ENCODE measurements around the gene ERBB2. TPM values are rescaled to one million over a fixed set of nuclear protein-coding genes. Genes with fewer than 3 reads are reported as not detected.

The ERBB2 gene
- total and polyA plus RNA-seq, 10 of the 15 experiments (the other 5 are each of a cell fraction or from before 2014, with no cell fraction given): 0.39 to 7.0 (median 4.3) TPM

DNA sequence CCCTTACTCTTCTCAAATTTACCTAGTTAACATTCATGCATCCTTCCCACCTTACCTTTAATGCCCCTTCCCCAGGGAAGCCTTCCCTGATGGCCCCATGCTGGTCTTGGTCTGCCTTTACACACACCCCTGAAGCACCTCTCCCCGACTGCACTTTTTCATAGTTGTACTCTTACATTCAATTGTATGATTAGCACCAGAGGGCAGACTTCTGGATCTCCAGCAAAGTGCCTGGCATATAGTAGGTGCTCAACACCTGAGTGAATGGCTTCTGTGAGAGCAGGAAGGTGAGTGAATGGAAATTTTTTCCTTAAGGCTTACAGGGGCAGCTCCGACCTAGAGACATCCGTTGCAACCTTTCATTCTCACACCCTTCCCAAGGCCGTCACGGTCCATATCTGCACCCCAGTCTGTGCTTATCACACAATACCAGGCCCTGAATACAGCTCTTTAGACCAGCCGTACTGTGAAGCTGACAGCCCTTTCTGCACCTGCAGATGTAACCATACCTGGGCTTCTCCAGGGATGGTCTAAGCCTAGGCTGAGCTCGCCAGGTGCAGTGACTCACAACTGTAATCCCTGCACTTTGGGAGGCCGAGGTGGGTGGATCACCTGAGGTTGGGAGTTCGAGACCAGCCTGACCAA is 16.4 kb upstream of the ERBB2 start:
- Histone ChIP-seq H3K4me2 (ENCODE audit: control insufficient read depth, insufficient read depth) (no peak overlapping the region), H2AFZ (ENCODE audit: control insufficient read depth, low read depth, low read length) (no peak overlapping the region), H3K36me3 (ENCODE audit: control insufficient read depth in 2 of 2, insufficient read depth in 2 of 2, low read length in 1 of 2) (no peaks in the 10 kb centered on the region), H3K79me2 (ENCODE audit: control insufficient read depth, insufficient read depth, low read length) (no peaks in the 10 kb centered on the region; the same call in 1 of the 2 replicates), H3K4me1 (ENCODE audit: control insufficient read depth, insufficient read depth, low read length) (peaks cover 20% of the 10 kb centered on the region), H3K9ac (ENCODE audit: control insufficient read depth, insufficient read depth, low read length) (no peak overlapping the region), H3K4me3 (no peak overlapping the region), H3K9me3 (replicated peaks; ENCODE audit: control insufficient read depth, insufficient read depth, low read length) (no peaks in the 10 kb centered on the region), H3K27ac (ENCODE audit: control insufficient read depth, insufficient read depth) (no peak overlapping the region), H4K20me1 (ENCODE audit: control insufficient read depth, insufficient read depth) (no peaks in the 10 kb centered on the region), H3K27me3 (replicated peaks in 1 of 2; ENCODE audit: control insufficient read depth in 2 of 2, insufficient read depth in 2 of 2, low read length in 1 of 2) (no peaks in the 10 kb centered on the region)
- RAD21 ChIA-PET (ENCODE audit: unreplicated experiment): no interaction called here
- intact Hi-C loops (cut with micrococcal nuclease; ENCODE audit: unreplicated experiment): no loop called here
- ATAC-seq (no peak), DNase-seq (ENCODE audit: low read depth, low spot score) (no peak), FAIRE-seq (no peak)
- WGBS (ENCODE audit: insufficient coverage, insufficient replicate concordance, low lambda C conversion rate, missing lambda C conversion rate): 76% methylated on average over 9 of the region's 9 CpGs
- POLR2A ChIA-PET: interaction anchor here (0.7 kb wide), 1 partner anchor 842 kb away, joined by 5 read pairs; a partner anchor contains a TSS
- in situ Hi-C loops (cut with MboI): no loop called here
- SMC1A ChIA-PET (ENCODE audit: uncharacterized antibody, unreplicated experiment): interaction anchor here (0.9 to 1.2 kb wide), 2 partner anchors 11 to 54 kb away, joined by 3 read pairs; partner anchors contain the start of gene GRB7
- CTCF ChIA-PET: interaction anchor here (0.9 to 1.7 kb wide), 3 partner anchors 29 to 60 kb away, joined by 4 to 9 read pairs (median 6); no protein-coding TSS in a partner anchor
- BruUV-seq (replicated peaks): no TSS peak
- TF ChIP-seq SMAD5 (IDR thresholded peaks at IDR 0.05; ENCODE audit: low read depth) (no peak), RBBP5 (conservative IDR thresholded peaks at IDR 0.05) (no peak), HDAC6 (IDR thresholded peaks at IDR 0.05; ENCODE audit: unreplicated experiment) (no peak), FOS (IDR thresholded peaks at IDR 0.05; ENCODE audit: borderline replicate concordance, extremely low read depth, insufficient read length) (no peak), ZNF217 (IDR thresholded peaks at IDR 0.05) (no peak), ZBED1 (IDR thresholded peaks at IDR 0.05; ENCODE audit: borderline replicate concordance) (no peak), TARDBP (IDR thresholded peaks at IDR 0.05; ENCODE audit: borderline replicate concordance) (no peak), SIN3A (IDR thresholded peaks at IDR 0.05; ENCODE audit: low read depth, low read length) (no peak), LARP7 (IDR thresholded peaks at IDR 0.05) (no peak), POLR2AphosphoS5 (IDR thresholded peaks at IDR 0.05; ENCODE audit: low read length) (no peak), BHLHE40 (IDR thresholded peaks at IDR 0.05; ENCODE audit: borderline replicate concordance in 1 of 2, low read depth in 2 of 2, low read length in 1 of 2) (no peak), ATF7 (IDR thresholded peaks at IDR 0.05; ENCODE audit: low read depth) (no peak)
- TF ChIP-seq, protein P1, sequence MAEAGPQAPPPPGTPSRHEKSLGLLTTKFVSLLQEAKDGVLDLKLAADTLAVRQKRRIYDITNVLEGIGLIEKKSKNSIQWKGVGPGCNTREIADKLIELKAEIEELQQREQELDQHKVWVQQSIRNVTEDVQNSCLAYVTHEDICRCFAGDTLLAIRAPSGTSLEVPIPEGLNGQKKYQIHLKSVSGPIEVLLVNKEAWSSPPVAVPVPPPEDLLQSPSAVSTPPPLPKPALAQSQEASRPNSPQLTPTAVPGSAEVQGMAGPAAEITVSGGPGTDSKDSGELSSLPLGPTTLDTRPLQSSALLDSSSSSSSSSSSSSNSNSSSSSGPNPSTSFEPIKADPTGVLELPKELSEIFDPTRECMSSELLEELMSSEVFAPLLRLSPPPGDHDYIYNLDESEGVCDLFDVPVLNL (IDR thresholded peaks at IDR 0.05; ENCODE audit: low read depth, low read length): no peak
- TF ChIP-seq, protein P2, sequence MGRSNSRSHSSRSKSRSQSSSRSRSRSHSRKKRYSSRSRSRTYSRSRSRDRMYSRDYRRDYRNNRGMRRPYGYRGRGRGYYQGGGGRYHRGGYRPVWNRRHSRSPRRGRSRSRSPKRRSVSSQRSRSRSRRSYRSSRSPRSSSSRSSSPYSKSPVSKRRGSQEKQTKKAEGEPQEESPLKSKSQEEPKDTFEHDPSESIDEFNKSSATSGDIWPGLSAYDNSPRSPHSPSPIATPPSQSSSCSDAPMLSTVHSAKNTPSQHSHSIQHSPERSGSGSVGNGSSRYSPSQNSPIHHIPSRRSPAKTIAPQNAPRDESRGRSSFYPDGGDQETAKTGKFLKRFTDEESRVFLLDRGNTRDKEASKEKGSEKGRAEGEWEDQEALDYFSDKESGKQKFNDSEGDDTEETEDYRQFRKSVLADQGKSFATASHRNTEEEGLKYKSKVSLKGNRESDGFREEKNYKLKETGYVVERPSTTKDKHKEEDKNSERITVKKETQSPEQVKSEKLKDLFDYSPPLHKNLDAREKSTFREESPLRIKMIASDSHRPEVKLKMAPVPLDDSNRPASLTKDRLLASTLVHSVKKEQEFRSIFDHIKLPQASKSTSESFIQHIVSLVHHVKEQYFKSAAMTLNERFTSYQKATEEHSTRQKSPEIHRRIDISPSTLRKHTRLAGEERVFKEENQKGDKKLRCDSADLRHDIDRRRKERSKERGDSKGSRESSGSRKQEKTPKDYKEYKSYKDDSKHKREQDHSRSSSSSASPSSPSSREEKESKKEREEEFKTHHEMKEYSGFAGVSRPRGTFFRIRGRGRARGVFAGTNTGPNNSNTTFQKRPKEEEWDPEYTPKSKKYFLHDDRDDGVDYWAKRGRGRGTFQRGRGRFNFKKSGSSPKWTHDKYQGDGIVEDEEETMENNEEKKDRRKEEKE (IDR thresholded peaks at IDR 0.05): no peak
- TF ChIP-seq, protein P3, sequence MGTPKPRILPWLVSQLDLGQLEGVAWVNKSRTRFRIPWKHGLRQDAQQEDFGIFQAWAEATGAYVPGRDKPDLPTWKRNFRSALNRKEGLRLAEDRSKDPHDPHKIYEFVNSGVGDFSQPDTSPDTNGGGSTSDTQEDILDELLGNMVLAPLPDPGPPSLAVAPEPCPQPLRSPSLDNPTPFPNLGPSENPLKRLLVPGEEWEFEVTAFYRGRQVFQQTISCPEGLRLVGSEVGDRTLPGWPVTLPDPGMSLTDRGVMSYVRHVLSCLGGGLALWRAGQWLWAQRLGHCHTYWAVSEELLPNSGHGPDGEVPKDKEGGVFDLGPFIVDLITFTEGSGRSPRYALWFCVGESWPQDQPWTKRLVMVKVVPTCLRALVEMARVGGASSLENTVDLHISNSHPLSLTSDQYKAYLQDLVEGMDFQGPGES (IDR thresholded peaks at IDR 0.05): no peak
- TF ChIP-seq, protein P4, sequence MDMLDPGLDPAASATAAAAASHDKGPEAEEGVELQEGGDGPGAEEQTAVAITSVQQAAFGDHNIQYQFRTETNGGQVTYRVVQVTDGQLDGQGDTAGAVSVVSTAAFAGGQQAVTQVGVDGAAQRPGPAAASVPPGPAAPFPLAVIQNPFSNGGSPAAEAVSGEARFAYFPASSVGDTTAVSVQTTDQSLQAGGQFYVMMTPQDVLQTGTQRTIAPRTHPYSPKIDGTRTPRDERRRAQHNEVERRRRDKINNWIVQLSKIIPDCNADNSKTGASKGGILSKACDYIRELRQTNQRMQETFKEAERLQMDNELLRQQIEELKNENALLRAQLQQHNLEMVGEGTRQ (IDR thresholded peaks at IDR 0.05; ENCODE audit: borderline replicate concordance, low read depth, low read length): no peak
- TF ChIP-seq, protein P5, sequence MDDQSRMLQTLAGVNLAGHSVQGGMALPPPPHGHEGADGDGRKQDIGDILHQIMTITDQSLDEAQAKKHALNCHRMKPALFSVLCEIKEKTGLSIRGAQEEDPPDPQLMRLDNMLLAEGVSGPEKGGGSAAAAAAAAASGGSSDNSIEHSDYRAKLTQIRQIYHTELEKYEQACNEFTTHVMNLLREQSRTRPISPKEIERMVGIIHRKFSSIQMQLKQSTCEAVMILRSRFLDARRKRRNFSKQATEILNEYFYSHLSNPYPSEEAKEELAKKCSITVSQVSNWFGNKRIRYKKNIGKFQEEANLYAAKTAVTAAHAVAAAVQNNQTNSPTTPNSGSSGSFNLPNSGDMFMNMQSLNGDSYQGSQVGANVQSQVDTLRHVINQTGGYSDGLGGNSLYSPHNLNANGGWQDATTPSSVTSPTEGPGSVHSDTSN (IDR thresholded peaks at IDR 0.05; ENCODE audit: insufficient replicate concordance, low read depth, low read length): no peak
